Activated CD4-positive, alpha-beta T cell treated with anti-CD3 and anti-CD28 coated beads, Interleukin-2, amount 50 U/mL, for 16 hours (primary cell): ENCODE measurements around the gene TMEM247.

Source experiments
- DNase-seq: peaks from one replicate; pipeline ENCODE4 v3.0.0-alpha.2; 2020

The TMEM247 gene

DNA sequence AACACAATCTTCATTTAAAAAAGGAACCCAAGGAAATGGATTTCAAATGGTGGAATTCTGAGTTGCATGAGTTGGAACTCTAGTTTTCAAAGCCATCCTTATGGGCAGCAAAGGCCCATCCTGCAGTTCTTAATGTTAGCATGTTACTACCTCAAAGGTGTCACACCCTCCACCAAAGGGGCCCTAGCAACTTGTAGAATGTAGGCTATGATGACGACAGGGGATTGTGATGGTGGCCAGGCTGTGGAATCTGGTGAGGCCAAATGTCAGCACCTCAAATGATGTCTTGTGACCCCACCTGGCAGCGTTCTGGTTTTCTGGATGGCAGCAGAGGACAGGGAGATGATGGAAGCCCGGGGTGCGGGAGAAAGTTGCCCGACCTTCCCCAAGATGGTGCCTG lies at the start of gene TMEM247:
TSS of gene TMEM247 (plus strand) at position 301 of the 400 bp plus-strand sequence.
- DNase-seq = no peak

- no peak for DNase-seq
Measured at GRCh38 chr2:46430413-46430812, 49.0 kb upstream of the TMEM247 start.

DNA sequence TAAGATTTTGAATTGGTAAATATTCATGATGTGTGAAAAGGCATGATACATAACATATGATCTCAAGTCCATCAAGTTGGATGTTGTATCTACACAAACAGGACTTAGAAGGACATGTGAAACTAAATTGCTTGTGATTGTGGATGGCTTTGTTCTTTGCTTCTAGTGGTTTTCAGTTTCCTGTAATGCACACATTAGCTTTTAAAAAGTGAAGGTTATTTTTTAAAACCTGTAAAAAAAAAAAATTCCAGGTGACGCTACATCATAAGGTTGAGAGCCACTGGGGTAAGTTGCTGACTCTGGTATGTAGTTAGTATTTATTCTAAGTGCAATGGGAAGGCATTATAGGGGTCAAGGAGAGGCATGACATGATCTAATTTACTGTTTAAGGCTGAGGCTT lies 48.4 kb upstream of the TMEM247 start:
- no peak for DNase-seq

GRCh38 chr2:46431481-46432235 lies 47.7 kb upstream of the TMEM247 start:
- no peak for DNase-seq

DNA sequence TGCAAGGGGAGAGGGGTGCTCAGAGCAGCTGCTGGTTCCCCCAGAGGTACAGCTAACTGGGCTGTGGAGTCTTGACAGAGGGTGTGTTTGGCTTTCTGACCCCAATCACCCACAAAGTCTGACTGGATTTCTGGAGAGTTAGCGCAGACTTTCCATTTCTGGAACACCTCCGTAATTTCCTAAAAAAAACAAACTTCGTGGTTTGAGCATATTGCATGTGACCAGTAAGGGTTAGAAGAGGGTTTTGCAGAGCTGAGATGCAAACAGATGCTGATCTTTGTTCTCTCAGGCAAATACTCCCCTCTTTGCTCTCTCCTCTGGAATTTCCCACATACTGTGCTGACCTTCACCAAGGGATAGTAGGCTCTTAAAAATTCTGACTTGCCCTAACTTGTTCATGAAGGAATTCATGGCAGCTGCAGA lies 44.5 kb upstream of the TMEM247 start:
- no peak for DNase-seq

- no peak for DNase-seq
Measured at GRCh38 chr2:46435353-46435752, 44.0 kb upstream of the TMEM247 start.

DNA sequence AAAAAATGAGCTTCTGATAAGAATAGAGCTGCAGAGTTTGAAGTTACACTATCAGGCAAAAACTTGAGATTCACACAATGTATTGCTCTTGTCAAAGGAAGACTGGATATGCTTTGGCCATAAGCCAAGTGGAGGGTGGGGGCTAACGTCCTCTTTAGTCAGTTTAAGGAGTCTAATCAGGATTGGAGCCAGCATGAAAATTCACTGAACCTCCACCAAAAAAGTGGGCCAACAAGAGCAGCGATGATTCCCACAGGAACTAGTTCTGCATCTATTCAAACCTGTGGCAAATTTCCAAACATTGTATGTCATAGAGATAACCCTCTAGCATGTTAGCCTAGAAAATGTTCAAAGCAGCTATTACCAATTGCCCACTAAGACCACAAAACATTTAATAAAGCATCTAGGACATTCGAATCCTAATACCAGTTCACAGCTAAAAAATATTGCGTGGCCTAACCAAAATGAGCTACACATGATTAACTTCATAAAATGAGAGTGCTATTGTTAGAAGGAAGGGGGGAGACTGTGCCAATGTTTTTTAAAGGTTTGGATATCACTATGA lies 43.5 kb upstream of the TMEM247 start:
- DNase-seq = no peak

DNA sequence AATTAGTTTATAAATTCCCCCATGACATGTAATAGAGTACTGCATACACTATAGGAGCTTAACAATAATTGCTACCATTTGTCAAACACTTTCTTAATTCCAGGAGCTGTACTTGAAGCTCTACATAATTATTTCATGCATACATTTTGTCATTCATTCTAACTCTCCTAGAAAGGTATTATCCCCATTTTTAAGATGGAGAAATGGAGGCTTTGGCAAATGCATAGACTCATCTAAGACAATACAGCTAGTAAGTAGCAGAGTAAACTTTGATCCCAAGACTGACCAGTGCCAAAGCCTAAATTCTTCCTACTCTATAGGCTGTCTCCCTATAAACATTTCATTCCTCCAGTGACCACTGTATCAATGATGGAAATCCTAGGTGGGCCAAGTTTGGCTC lies 42.6 kb upstream of the TMEM247 start:
- no peak for DNase-seq

GRCh38 chr2:46438102-46438501 lies 41.3 kb upstream of the TMEM247 start:
- DNase-seq = no peak

DNA sequence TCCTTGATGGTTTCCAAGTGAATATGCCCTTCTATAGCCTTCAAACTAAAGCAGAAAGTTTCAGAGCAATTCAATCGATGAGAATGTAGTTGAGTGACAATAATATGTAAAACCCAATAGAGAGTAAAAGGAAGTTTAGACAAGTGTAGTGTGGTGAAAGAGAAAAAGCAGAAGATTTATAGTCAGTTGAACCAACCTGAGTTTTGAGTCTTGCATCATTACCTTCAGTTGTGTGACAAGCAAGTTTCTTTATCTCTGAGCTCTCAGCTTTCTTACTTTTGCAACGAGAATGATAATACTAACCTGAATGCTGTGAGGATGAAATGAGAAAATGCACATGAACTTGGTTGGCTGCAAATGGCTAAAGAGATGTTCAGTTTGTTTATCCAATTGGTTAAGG lies 40.6 kb upstream of the TMEM247 start:
- no peak for DNase-seq

DNA sequence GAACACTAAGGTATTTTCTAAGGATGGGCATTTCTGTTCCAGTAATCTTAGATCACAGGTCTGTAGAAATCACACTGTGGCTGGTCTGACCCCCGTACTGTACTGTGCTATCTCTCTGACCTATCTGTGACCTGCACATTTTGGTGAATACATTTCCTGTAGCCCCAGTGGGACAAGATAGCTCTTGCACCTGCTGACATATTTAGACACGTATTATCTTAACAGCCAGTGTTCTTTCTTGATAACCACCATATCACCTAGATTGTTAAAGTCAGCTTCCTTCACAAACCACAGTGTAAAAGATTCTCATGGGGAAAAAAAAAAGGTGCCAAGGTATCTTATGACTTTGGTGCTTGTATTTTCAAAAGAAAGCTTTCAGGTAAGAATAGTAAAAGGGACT lies 39.8 kb upstream of the TMEM247 start:
- DNase-seq = no peak

GRCh38 chr2:46441838-46442712 lies 37.3 kb upstream of the TMEM247 start:
- DNase-seq = no peak

DNA sequence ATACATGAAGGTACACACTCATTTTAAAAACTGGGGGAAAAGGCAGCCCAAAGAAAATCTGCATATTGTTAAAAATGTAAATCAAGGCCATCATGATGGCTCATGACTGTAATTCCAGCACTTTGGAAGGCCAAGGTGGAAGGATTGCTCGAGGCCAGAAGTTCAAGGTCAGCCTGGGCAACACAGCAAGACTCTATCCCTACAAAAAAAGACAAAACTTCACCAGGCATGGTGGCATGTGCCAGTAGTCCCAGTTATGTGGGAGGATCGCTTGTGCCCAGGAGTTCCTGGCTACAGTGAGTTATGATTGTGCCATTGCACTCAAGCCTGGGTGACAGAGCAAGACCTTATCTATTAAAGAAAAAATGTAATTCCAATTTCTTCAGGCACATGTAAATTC lies 34.6 kb upstream of the TMEM247 start:
- no peak for DNase-seq

- no peak for DNase-seq
Measured at GRCh38 chr2:46445556-46445955, 33.8 kb upstream of the TMEM247 start.

GRCh38 chr2:46446871-46447568 lies 32.3 kb upstream of the TMEM247 start:
- no peak for DNase-seq

GRCh38 chr2:46447649-46448048 lies 31.7 kb upstream of the TMEM247 start:
- no peak for DNase-seq

DNA sequence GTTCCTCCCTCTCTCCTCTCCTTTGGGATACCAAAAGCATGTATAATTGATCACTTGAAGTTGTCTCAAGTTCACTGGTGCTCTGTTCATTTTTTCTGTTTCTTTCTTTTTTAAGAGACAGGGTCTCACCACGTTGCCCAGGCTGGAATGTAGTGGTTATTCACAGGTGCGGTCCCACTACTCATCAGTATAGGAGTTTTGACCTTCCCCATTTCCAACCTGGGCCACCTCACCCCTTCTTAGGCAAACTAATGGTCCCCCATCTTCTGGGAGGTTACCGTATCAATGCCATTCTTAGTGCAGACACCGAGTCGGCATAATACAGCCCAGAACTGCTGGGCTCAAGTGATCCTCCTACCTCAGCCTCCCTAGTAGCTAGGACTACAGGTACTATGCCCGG lies 31.3 kb upstream of the TMEM247 start:
- DNase-seq = no peak

DNA sequence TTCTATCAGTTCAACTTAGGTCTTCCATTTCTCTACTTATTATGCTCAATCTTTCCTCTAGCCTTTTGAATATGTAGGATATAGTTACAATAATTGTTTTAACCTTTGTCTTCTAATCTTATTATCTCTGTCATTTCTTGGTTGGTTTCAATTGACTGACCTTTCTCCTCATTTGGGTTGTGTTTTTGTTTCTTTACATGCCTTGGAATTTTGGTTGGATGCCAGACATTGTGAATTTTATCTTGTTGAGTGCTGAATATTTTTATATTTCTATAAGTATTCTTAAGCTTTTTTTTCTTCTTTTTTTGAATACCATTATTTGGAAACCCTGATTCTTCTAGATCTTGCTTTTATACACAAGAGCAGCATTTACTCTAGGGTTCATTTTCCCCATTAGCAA lies 30.7 kb upstream of the TMEM247 start:
- no peak for DNase-seq

DNA sequence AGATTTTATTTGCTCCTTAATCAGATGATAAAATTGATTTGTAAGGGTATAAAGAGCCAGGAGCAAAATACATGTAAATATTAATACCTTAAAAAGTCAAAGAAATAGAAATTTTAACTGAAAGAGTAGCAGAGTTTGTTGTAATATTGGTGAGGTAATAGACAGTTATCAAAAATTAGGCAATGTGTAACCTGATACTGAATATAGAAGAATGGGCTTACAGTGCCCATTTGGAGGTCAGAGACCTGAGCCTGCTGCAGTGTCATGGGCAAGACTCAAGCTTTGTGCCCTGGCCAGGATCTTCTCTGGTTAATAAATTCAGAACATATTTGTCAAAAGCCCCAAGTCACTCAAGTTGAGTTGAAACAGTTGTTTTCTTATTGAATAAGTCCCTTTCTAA lies 29.7 kb upstream of the TMEM247 start:
- no peak for DNase-seq

- DNase-seq = no peak
Measured at GRCh38 chr2:46451131-46451711, 28.1 kb upstream of the TMEM247 start.

- DNase-seq = no peak
Measured at GRCh38 chr2:46456789-46457188, 22.6 kb upstream of the TMEM247 start.

GRCh38 chr2:46458763-46459500 lies 20.4 kb upstream of the TMEM247 start:
- no peak for DNase-seq
